Lower leg skin (tissue), 3 donors: ENCODE data around the gene YJEFN3.

ENCODE experiments used
- CTCF ChIP-seq, 3 donors: fragments of 450-650 bp; IDR thresholded peaks; one replicate each; pipeline ENCODE4 v1.5.1; 2016; ENCODE audit warnings: antibody characterized with exemption in 3 of 3, mild to moderate bottlenecking in 3 of 3, moderate library complexity in 2 of 3
- POLR2A ChIP-seq, 2 donors: fragments of 450-650 bp; IDR thresholded peaks; one replicate each; pipeline ENCODE4 v1.6.1; 2016 to 2017; ENCODE audit warnings: antibody characterized with exemption in 2 of 2, mild to moderate bottlenecking in 1 of 2, moderate library complexity in 1 of 2

DNA sequence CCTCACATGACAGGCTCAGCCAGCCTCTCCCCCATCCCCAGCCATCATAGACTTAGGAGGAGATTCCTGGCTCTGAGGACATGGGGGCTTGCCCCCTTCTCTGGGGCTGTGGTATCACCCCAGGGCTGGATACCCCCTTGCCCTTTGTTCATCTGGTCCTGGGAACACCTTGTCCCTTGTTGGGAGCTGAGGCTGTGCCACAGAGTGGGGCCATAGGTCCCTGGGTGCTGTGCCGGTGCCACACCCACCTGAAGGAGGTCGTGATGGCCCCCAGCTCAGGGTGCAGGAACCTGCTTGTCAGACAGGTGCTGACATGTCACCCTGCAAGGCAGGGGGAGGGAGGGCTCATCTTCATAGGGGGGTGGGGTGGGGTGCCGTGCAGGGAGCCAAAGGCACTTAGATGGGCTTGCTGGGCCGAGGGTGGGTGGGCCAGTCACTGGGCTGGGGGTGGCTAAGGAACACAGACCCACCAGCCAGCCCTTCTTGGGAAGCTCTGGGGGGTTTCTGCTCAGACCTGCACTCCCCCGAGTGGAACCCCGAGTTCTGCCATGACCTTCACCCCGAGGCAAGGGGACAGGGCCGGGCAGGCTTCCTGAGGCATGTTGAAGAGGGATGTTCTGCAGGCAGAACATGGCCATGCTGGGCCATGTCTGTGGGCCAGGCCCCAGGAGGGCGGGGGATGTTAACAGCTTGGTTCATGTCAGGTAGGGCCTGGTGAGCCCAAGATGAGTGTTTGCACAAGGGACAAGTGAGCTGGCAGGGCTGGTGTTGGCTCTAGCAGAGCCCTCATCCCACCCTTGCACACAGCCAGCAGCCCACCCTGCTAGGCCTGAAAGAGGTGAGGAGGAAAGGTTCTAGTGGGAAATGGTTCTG lies 41.4 kb upstream of the YJEFN3 start:
- TF ChIP-seq CTCF (IDR thresholded peaks at IDR 0.05): no peak
- TF ChIP-seq POLR2A (IDR thresholded peaks at IDR 0.05): no peak
